ENCODE data around the gene RPL22L1.
"Not testable (repeated sequence)": the region's sequence is repeated elsewhere in the genome, so short reads cannot be mapped to it uniquely, and the experiment has no call there.

RPL22L1 gene

DNA sequence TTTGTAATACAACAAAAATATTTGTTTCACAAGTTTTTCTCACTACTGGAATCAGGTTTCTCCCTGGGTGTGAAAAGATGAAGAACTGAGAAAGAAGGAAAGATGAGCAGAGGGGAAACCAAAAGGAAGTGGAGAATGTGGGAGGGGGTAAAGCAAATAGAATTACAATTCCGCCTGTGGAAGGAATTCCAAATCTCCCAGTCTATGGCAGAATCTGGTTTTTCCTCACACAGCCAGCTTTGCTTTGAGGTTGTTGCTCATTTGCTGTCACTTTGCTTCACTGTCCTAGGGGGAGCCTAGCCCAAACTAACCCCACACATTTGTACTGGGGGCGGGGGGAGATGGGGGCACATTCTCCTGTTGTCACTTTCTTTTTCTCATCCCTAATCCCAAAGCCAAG is 43.9 kb downstream of the RPL22L1 start:
- DNase-seq: no peak

DNA sequence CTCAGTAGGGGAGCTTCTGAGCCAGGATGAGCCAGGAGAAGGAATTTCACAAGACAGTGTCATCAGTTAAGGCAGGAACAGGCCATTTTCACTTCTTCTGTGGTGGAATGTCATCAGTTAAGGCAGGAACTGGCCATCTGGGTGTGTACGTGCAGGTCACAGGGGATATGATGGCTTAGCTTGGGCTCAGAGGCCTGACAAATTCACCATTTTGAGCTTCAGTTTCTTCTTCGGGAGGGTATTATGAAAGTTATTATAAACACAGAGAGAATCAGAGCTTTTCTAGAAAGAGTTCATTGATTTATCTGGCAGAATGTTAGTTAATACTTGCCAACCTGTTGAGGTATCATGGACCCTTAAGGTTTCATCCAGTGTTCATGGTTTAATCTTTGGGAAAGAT is 46.4 kb downstream of the RPL22L1 start:
- DNase-seq: not testable (repeated sequence)

DNA sequence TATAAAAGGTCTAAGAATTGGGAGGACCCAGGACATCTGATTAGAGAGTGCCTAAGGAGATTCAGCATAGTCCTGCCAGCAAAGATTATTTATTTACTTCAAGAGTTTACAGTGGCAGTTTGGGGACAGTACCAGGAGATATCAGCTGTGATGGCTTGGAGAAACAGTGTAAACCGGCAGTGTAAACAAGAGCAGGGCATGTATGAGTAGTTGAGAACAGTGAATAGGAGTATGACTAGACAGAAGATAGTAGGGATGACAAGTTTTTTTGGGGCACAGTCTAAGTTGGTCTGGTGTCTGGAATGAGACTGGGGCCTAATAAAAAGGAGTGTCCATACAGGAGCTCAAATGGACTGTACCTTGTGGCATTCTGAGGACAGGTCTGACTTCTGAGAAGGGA is 51.7 kb downstream of the RPL22L1 start:
- not testable (repeated sequence) for DNase-seq

DNA sequence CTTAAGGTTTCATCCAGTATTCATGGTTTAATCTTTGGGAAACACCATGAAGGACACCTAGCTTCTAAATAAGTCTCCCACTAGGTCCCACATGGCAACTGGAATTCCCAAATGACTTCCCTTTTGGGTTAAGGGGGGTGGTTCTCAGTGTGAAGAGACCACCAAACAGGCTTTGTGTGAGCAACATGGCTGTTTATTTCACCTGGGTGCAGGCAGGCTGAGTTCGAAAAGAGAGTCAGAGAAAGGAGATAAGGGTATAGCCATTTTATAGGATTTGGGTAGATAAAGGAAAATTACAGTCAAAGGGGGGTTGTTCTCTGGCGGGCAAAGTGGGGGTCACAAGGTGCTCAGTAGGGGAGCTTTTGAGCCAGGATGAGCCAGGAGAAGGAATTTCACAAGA is 52.5 kb downstream of the RPL22L1 start:
- not testable (repeated sequence) for DNase-seq

DNA sequence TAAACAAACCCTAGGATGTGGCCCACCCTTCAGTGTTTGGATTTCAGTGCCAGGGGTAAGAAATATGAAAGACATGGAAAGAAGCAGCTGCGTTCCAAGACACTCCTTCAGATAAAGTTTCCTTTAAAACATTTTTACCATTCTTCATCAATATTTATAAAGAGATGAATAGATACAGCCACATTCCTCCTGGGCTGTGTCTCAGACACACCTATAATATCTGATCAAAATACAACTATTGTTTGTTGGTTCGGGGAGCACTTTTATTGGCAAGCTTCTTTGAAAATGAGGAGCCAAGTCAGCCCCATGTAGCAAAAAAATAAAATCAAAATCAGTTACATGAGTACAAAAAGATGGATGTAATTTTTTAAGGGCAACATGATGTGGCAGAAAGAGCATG is 53.2 kb downstream of the RPL22L1 start:
- DNase-seq: no peak

DNA sequence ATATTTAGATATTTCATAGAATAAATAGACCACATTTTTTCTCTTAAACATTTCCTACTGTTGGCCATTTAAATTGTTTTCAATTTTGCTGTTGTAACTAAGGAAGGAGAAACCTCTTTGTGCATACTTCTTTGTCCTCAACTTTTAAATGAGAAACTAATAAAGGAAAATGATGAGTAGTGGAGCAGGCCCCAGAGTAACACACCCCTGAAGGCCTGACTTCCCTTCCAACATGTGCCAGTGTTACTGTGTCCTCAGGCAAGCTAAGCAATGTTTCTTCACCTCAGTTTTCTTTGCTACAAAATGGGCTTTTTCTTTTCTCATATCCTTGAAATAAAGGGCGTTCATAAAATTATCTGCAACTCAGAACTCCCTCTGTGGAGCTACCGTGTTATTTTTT is 53.7 kb downstream of the RPL22L1 start:
- DNase-seq: no peak

DNA sequence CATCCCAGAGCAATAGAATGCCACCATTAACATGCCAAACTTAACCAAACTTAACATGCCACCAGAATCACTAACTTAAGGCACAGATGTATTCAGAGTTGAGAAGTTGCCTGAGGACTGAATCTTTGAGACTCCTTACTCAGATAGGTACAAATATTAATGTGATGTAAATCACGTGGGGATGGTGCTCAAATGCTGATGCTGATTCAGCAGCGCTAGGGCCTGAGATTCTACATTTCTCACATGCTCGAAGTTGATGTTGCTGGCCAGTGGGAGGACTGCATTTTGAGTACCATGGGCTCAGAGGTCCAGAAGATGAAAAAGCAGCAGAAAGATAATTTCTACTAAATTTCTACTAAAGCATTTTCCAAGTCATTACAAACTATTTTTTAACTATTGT is 54.1 kb downstream of the RPL22L1 start:
- no peak for DNase-seq

DNA sequence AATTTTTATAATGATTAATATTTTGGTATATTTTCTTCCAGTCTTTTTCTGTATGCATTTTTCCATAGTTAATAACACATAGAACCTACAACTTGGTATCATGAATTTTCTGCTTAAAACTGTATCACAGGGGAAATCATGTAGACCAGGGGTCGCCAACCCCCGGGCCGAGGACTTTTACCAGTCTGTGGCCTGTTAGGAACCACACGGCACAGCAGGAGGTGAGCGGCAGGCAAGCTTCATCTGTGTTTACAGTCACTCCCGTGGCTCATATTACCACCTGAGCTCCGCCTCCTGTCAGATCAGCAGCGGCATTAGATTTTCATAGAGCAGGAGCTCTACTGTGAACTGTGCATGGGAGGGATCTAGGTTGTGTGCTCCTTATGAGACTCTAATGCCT is 54.7 kb downstream of the RPL22L1 start:
- no peak for DNase-seq

Measured in activated CD8-positive, alpha-beta memory T cell treated with anti-CD3 and anti-CD28 coated beads, Interleukin-2, amount 50 U/mL, for 4 hours (primary cell).